Neural cell (in vitro differentiated cells): Measurements from ENCODE around the gene NME7.

ENCODE experiments used
- EZH2 ChIP-seq: fragments of 200-600, 300-800 bp; shearing (Covaris generic), sonication (generic); IDR thresholded peaks from 2 replicates; pipeline ENCODE4 v1.6.1; 2014; ENCODE audit warnings: antibody characterized with exemption, low read length, borderline replicate concordance, mild to moderate bottlenecking; ENCODE audit not compliant: insufficient read depth, poor library complexity, severe bottlenecking
- MXI1 ChIP-seq: fragments of 450-650 bp; conservative IDR thresholded peaks from 2 replicates; pipeline ENCODE4 v1.6.1; 2014; ENCODE audit warnings: antibody characterized with exemption, mild to moderate bottlenecking; ENCODE audit not compliant: poor library complexity, severe bottlenecking
- TAF1 ChIP-seq: IDR thresholded peaks from 2 replicates; pipeline ENCODE4 v1.6.1; 2012; ENCODE audit warnings: low read depth
- TF ChIP-seq, protein P1 (sequence below): fragments of 450-650 bp; IDR thresholded peaks from 2 replicates; pipeline ENCODE4 v1.5.1; 2014; ENCODE audit warnings: antibody characterized with exemption, mild to moderate bottlenecking, moderate library complexity; ENCODE audit not compliant: poor library complexity, severe bottlenecking
- TF ChIP-seq, protein P2 (sequence below): IDR thresholded peaks from 2 replicates; pipeline ENCODE4 v1.6.1; 2012; ENCODE audit warnings: borderline replicate concordance

DNA sequence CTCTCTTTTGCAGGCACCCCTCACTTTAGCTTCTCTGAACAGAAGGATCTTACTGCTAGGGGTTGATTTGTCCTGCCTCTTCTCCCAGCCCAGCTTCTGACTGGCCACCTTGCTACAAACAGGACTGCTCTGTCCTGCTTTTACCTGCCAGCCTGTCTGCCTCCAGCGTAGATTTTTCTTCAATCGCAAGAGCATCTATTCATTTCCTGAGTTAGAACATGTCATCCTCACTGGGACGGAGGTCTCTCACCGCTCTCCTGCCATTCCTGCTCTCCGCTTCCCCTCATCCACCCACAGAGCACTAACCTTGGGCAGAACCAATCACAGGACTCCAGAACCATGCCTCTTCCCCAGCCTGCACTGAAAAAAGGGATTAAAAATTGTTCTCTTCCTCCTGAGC is 264.6 kb downstream of the NME7 start:
- TF ChIP-seq, protein P1, sequence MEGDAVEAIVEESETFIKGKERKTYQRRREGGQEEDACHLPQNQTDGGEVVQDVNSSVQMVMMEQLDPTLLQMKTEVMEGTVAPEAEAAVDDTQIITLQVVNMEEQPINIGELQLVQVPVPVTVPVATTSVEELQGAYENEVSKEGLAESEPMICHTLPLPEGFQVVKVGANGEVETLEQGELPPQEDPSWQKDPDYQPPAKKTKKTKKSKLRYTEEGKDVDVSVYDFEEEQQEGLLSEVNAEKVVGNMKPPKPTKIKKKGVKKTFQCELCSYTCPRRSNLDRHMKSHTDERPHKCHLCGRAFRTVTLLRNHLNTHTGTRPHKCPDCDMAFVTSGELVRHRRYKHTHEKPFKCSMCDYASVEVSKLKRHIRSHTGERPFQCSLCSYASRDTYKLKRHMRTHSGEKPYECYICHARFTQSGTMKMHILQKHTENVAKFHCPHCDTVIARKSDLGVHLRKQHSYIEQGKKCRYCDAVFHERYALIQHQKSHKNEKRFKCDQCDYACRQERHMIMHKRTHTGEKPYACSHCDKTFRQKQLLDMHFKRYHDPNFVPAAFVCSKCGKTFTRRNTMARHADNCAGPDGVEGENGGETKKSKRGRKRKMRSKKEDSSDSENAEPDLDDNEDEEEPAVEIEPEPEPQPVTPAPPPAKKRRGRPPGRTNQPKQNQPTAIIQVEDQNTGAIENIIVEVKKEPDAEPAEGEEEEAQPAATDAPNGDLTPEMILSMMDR, result no peak
- TF ChIP-seq, protein P2, sequence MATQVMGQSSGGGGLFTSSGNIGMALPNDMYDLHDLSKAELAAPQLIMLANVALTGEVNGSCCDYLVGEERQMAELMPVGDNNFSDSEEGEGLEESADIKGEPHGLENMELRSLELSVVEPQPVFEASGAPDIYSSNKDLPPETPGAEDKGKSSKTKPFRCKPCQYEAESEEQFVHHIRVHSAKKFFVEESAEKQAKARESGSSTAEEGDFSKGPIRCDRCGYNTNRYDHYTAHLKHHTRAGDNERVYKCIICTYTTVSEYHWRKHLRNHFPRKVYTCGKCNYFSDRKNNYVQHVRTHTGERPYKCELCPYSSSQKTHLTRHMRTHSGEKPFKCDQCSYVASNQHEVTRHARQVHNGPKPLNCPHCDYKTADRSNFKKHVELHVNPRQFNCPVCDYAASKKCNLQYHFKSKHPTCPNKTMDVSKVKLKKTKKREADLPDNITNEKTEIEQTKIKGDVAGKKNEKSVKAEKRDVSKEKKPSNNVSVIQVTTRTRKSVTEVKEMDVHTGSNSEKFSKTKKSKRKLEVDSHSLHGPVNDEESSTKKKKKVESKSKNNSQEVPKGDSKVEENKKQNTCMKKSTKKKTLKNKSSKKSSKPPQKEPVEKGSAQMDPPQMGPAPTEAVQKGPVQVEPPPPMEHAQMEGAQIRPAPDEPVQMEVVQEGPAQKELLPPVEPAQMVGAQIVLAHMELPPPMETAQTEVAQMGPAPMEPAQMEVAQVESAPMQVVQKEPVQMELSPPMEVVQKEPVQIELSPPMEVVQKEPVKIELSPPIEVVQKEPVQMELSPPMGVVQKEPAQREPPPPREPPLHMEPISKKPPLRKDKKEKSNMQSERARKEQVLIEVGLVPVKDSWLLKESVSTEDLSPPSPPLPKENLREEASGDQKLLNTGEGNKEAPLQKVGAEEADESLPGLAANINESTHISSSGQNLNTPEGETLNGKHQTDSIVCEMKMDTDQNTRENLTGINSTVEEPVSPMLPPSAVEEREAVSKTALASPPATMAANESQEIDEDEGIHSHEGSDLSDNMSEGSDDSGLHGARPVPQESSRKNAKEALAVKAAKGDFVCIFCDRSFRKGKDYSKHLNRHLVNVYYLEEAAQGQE, result no peak
- TF ChIP-seq TAF1, result no peak
- no peak for TF ChIP-seq EZH2
- TF ChIP-seq MXI1, result no peak
